NCI-H1105 treated with DMSO at 0.1 percent for 48 hours (cell line): ENCODE results near the gene HS3ST3B1.

Experiments
- DNase-seq: peaks from one replicate; lab custom pipeline; 2025; lab: John Stamatoyannopoulos, UW

HS3ST3B1 gene

DNA sequence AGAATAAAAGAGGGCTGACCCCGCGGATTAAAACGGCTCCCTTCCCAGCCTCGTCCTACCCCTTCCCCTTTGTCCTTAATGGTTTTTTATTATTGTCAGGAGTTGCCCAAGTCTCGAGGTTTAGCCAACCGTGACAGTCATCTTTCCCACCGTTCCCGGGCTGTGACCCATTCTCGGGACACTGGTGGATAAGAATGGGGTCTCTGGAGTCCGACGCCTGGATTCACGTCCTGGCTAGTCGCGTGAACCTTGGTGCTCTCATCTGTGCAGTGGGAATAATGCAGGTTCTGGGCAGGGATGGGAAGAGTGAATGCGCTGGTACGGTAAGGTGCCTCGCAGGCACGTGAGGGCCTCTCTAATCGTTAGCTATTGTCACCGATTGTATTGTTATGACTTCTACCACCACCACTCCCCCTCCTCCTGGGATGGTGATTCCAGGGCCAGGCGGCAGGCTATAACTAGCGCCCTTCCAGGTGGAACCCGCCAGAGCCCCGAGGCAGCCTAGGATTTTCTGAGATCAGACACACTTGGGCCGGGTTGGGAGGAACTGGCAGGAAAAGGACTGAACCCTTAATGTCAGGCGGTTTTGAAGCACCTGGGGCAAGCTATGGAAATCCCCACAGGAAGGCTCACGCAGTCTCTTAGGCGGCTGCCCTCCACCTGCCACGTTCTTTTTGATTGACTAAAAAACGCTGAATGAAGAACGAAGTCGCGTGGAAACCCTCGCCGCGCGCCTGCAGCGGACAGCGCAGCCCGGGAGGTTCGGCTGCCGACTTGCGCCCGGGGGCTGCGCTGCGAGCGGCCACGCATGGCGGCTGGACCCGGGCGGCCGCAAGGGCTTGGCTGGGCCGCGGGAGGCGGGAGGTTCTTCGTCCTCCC, 2.7 kb downstream of the HS3ST3B1 start:
- peak; percentile 7 for DNase-seq

DNA sequence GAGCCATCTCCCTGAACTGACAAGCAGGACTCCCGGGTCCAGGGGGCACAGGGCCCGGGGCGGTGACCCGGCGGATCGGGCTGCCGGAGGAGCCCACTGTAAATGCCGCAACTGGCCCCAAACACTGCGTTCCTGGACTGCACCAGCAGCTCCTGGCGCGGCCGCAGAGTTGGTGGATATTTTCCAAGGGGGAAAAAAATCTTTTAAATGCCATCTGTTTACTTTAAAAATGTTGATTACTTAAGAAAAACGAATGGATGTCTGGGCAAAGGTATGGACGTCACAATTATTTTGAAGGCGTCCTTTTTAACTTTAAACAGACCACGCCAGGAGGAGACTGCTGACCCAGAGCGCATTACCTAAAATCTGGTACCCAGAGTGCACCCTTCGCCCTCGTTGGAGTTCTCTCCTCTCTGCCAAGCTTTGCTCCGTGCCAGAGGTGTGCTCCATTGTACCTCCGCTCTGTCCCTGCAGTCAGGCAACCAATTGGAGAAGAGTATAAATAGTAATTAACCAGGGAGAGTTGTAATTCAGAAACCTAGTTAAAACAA, 3.4 kb downstream of the HS3ST3B1 start:
- DNase-seq, result no peak

DNA sequence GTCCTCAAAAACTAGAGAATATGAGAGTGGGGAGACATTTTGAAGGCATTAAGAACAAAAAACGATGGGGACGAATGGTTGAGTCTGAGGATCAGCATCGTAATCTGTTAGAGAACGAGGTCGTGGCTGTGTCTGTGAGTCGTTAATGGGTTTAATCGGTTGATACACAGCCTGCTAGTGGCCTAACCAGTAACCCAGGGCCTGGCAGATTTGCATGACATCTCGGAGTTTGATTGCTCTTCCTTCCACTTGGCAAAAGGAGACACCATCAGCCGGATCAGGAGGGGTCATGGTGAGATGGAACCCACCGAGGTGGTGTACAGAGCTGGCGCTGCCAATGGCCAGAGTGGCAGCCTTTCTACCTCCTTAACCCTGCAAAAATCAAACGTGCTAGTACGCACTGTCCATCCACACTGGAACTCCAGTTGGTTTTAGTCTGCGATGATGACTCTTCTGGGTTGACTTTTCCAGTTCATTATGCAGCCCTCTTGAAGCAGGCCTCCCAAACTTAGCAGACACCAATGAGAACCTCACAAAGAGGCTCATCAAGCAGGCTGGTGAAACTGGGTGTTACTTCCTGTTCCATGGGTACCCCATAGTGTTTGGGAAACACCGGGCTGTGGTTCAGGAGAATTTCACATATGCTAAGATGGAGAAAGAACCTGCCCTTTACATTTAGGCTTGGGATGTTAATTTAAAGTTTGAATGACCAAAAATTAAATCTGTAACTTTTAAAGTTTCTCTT, 4.1 kb downstream of the HS3ST3B1 start:
- DNase-seq, result no peak

- no peak for DNase-seq
Observed at GRCh38 chr17:14305785-14306496, 5.1 kb downstream of the HS3ST3B1 start.

- no peak for DNase-seq
Observed at GRCh38 chr17:14306596-14306995, 5.7 kb downstream of the HS3ST3B1 start.

- DNase-seq, result no peak
Observed at GRCh38 chr17:14307560-14308024, 6.7 kb downstream of the HS3ST3B1 start.

DNA sequence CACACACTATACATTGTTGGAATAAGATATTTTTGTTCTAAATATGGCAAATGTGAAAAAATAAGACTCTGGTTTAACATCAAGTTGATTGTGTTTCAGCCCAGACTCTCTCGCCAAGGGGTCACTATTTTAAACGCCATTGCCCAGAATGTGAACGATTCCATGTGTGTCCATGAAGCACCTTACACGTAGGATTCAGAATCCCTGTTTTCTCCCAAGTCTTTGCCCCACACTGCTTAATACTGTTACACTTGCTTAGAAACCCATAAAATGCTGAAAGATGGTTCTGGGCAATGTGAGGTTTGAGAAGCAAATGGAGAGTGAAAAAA, 7.7 kb downstream of the HS3ST3B1 start:
- no peak for DNase-seq

GRCh38 chr17:14308965-14309879, 8.3 kb downstream of the HS3ST3B1 start:
- peak; percentile 97 for DNase-seq

DNA sequence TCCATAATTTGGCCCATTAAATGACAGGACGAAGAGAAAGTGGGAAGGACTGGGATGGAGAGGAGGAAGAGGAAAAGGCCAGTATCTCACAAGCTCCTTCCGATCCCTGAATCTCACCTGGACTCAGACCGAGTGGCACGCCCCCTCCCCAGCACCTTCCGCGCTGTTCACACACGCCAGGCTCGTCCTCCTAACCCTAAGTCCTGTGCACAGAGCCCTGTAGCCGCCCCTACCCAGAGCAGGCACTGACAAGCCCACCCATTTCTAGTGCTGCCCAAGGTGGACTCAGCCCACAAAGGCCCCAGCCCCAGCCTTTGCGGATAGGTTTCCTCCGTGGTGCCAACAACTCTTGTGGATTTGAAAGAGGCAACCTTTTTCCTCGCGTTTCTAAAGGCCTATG, 9.2 kb downstream of the HS3ST3B1 start:
- no peak for DNase-seq

DNA sequence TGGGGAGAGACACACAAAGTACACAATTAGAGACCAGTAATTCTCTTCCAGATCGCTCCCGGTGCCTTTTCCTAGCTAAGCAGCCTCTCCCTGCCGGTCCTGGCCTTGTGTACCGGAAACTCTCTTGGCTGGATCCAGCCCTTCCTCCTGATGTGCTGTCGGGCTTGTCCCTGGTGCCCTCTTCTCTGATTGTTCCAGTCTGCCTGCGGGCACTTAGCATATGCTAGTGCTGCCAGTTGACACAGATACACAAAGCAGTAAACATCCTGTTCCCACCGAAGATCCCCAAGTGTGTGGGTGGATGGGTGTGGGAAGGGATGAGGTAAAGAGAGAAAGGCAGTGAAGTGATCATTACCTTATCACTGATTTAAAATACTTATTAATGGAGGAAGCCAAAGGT, 9.7 kb downstream of the HS3ST3B1 start:
- no peak for DNase-seq

GRCh38 chr17:14311186-14311705, 10.4 kb downstream of the HS3ST3B1 start:
- no peak for DNase-seq

DNA sequence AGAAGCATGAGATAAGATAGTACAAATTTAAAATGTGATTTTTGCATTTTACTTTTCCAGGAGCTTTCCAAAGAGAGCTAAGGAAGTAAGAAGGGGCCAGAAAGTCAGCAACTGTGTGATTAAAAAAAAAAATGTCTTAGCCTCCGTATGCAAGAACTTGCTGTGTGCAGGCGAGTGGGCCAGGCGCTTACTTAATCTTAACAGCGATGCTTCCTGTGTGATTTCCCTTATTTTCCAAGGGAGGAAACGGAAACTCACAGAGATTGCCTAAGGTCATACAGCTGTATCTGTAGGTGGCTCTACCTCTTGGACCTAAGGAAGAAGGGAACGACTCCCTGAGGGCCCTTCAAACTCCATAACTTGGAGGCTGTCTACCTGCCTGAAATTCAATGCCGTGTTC, 11.1 kb downstream of the HS3ST3B1 start:
- no peak for DNase-seq

DNA sequence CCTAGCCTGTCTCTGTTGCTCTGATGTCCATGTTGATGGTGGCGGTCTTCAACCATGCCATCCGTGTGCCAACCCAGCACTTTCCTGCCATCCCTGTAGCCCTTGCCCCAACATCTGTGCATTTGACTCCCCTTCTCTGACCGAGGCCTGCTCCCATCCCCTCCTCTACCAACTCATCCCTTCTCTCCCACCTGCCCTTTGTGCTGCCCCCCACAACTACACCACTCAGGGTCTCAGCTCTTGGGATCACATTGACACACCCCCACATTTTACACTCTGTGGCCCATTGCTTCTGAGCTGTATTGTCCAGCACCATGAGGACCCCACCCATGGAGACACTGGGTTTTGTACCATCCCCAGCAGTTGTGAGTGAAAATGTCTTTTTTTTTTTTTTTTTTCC, 11.6 kb downstream of the HS3ST3B1 start:
- DNase-seq, result no peak

GRCh38 chr17:14316126-14316832, 15.4 kb downstream of the HS3ST3B1 start:
- peak; percentile 93 for DNase-seq

GRCh38 chr17:14317383-14317782, 16.5 kb downstream of the HS3ST3B1 start:
- no peak for DNase-seq

GRCh38 chr17:14318109-14318917, 17.4 kb downstream of the HS3ST3B1 start:
- DNase-seq, result no peak

DNA sequence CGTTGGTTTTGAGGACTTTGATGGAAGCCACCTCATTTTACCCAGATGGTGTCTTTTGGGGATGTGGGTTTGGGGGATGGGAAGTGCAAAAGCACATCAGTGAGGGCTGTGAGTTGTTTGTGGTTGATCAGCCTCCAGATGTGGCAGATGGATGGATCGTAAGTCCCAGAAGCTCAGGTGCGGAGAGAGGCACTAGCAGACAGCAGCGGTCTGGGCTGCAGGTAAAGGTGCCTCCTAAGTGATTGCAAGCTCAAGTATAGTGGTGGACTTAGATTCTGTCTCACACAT, 18.0 kb downstream of the HS3ST3B1 start:
- DNase-seq, result no peak

DNA sequence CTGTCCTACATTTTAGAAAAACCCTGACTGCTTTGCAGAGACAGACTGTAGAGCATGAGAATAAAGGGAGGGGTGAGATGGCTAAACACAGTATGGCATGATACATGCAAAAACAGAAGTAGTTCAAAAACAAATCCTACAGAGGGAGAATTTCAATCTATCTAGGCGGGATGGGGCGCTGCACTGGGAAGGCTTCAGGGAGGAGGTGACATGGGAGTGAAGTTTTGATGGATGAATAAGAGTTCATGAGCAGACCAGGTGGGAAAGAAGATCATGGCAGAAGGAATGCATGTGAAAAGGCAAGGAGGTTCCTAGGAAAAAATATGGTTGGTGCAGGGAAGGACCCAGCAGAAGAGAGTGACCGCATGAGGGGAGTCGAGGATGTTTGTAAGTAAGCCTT, 19.2 kb downstream of the HS3ST3B1 start:
- no peak for DNase-seq

- peak; percentile 94 for DNase-seq
Observed at GRCh38 chr17:14320734-14321475, 20.0 kb downstream of the HS3ST3B1 start.
